Dermis blood vessel endothelial cell (primary cell): Measurements from ENCODE around the gene PCBD1. TPM values are rescaled to one million over a fixed set of nuclear protein-coding genes. Genes with fewer than 3 reads are reported as not detected.
"Not testable (repeated sequence)": the region's sequence is repeated elsewhere in the genome, so short reads cannot be mapped to it uniquely, and the experiment has no call there.

Experiments
- DNase-seq: peaks from one replicate; pipeline ENCODE4 v3.0.0; 2010
- total RNA-seq: library from RNA; depleted of rRNA; stranded (reverse); fragments of >200 nt; gene quantifications from 2 replicates; pipeline ENCODE4 v1.2.3, GENCODE V29; 2014

Gene PCBD1
- total RNA-seq, 1 donor from 2014 or later = 57.3 TPM

DNA sequence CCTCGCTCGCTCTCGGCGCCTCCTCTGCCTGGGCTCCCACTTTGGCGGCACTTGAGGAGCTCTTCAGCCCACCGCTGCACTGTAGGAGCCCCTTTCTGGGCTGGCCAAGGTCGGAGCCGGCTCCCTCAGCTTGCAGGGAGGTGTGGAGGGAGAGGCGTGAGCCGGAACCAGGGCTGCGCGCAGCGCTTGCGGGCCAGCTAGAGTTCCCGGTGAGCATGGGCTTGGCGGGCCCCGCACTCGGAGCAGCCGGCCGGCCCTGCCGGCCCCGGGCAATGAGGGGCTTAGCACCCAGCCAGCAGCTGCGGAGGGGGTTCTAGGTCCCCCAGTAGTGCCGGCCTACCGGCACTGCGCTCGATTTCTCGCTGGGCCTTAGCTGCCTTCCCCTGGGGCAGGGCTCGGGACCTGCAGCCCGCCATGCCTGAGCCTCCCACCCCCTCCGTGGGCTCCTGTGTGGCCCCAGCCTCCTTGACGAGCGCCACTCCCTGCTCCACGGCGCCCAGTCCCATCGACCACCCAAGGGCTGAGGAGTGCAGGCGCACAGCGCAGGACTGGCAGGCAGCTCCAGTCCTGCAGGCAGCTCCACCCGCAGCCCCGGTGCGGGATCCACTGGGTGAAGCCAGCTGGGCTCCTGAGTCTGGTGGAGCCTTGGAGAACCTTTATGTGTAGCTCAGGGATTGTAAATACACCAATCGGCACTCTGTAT, 26.7 kb downstream of the PCBD1 start:
- not testable (repeated sequence) for DNase-seq

DNA sequence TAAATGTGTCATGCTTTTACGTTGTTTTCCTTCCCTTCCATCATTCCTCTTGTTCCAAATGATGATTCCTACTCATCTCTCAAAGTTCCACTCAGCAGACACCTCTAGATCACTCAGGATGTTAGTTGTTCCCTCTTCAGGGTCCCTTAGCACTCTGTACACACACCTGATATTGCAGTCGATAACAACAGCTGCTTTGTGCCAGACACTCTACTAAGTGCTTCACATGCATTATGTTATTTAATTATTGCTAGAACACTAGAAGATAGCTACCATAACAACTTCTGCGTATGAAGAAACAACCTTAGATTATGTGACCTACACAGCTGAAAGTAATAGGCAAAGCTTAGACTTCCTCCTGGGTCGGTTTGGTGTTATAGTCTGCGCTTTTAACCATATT, 29.6 kb downstream of the PCBD1 start:
- DNase-seq = no peak

DNA sequence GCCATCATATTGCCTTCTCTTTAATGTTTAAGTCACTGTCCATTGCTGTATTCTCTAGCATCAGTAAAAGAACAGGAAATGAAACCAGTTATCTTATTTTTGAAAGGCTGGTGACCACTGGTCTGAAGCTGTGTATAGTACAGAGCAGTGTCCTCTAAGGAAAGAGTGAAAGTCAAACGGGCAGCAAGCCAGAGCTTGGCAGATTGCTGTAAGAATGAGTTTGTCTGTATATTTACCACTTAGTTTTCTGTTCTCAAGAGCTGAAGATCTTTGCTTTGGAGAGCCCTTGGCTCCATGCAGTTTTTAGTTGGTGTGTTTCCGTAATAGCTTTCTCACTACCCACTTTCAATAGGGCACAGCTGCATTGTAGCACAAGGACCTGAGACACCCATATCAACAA, 31.9 kb downstream of the PCBD1 start:
- DNase-seq = no peak

DNA sequence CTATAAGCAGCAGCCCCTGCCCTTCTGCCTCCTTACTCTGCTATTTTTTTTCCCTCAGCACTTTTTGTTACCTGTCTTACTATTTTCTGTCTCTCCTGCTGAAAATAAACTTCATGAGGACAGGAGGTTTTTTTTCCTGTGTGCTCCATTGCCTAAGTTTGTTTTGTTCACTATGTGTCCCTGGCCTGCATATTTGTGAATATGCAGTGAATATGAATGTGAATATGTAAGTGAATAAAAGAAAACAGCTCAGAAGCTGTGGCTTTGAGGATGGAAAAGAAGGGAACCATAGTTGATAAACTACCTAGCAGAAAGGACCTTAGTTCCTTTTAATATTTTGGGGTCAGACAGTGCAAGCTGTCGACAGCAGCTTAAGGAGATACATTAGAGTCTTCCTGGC, 34.9 kb downstream of the PCBD1 start:
- DNase-seq = no peak

DNA sequence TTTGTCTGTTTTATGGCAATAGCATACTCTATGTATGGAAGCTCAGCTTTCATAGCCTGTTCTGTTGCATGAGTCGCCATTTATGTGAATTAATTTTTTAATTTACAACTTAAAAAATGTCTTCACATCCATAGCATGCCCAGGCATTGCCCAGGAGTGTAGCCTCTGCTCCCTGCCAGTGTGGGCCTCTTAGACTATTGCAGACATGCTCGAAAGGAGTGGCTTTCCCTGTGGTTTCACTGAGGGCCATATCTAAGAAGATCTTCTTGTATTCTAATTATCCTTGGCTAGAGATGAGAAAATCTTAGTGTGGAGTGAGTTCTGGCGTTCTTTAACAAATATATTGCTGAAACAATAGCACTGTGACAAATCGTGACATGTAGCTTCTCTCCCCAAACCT, 35.3 kb downstream of the PCBD1 start:
- no peak for DNase-seq

DNA sequence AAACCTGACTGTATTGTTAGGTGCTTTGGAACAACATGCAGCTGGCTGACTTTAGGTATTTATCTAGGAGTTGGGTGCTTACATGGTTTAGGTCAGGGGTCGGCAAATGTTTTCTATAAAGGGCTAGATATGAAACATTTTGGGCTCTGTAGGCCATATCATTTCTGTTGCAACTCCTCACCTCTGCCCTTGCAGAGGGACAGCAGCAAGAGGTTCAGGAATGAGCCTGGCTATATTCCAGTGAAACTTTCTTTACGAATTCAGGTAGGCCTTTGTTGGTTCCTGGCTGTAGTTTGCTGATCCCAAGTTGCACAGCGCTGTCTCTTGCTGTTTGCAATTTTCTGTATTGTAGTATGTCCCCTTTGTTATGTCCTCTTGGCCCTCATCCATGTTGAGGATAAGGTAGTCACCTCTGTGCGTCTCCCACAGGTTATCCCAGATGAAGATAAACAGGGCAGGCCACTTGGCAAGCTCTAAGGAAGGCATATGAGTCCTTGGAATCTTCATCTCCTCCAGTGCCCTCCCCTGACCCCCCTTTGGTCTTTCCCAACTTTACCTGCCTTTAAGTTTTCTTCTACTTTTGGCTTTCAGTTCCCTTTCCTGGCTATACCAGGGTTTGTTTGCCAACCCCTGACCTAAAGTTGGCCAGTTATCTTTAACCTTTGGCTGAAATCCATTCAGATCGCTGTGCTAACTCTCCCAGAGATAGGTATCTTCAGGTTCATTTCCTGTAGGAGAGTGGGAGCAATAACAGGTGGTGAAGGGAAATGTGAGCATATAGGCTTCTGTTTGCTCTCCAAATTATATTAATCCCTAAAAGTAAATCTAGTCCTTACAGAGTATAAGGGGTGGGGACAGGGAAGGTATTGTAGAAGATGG, 36.5 kb downstream of the PCBD1 start:
- no peak for DNase-seq

DNA sequence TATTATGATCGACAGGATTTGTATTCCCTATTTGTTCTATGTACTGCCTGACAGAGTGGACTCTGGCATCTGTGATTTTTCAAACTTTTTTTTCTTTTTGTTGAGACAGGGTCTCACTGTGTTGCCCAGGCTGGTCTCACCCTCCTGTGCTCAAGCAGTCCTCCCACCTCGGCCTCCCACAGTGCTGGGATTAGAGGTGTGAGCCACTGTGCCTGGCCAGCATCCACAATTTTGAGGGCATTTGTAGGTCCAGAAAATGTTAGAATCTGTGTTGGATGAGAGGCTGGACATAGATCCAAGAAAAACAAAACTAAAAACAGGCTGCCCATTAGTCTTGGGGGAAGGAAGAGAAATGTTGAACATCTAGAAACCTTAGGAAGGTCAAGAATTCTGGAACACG, 38.3 kb downstream of the PCBD1 start:
- DNase-seq = no peak

DNA sequence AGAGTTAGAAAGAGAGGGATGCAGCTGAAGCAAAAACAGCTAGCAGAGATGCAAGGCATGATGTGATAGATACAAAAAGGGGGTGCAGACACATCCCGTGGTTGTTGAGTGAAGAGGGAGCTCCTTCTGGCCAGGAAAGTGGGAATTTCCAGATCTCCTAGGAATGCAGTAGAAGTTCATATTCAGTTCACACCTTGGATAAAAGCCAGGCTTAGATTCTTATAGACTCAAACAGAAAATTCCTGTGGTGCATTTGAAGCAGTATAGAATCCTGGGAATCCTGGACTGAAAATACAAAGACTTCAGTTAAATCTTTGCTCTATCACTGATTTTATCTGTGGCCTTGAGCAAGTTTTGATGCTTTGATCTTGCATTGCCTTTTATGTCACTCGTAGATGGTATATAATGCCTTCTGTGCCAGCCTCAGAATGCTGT, 38.8 kb downstream of the PCBD1 start:
- peak; percentile 57 for DNase-seq

DNA sequence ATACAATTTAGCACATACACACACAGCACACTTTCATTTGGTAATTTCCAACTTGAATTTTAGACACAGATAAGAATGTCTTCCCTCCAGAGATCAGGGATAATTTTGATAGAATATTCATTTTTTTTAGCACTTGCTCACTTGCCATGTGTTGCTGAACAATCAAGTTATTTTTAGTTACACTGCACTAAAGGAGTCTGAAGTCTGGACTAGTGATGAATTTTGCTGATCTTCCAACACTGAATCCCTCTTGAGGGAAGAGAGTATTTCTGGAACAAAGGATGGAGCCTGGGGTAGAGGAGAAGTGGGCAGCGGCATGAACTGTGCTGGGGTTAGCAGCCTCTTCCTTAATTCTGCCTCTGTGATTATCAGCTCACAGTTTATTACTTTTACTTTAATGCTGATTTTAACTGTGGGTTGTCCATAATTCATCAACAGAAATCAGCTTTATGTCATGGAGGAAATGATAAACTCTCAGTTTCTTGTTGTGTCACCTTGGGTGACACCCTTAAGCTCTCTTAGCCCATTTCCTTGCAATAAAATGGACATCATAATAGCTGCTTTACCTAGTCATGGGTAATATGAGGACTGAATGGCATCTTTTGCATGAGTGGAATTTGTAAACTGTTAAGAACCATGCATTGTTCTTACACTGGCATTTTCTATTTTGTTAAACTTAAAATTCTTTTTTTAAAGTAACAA, 40.6 kb downstream of the PCBD1 start:
- no peak for DNase-seq

DNA sequence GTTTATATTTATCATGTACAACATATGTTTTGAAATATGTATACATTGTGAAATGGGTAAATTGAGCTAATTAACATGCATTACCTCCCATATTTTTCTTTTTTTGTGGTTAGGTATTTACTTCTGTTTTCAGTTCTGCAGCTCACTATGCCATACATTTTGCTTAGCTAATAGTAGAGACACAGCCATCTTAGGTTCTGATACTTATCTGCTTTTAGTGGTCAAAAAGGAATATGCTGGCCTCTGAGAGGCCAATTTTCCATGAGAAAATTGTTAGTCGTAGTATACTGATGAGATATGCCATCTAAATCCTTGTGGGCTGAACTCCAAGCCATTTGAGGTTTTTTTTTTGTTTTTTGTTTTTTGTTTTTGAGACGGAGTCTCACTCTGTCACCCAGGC, 41.6 kb downstream of the PCBD1 start:
- DNase-seq = no peak

DNA sequence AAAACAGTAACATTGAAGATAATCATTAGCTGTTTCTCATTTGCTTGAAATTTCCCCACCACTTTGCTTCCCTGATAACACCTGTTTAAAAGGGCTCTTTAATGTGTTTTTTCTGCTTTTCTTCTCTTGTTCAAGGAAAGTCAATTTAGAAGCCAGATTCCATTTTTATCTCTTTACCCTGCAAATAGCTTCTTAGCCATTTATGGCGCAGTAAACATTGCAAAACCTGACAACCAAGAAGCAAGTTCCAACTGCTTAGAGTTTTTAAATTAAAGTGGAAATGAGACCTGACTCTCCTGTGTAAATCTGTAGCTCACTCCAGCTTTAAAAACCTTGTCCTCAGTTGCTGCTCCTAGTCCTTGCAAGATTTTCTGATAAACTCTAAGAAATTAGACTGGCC, 42.5 kb downstream of the PCBD1 start:
- DNase-seq = no peak

DNA sequence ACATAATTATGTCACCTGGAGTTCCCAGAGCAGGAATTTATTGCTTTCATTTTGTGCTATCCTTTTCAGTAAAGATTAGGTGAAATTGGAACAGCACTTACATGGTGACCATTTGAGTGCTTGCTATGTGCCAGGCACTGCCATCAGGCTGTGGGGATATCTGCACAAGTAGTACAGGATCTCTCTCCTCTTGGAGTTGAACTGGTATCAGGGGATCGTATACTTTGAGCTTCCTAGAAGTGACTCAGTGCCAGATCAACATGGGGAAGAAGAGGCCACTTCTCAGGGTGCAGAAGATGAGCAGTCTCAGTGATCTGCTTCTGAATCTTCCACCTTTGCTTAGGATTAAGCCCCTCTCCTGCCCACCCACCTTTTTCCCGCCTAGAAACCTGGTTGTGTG, 43.1 kb downstream of the PCBD1 start:
- DNase-seq = no peak

DNA sequence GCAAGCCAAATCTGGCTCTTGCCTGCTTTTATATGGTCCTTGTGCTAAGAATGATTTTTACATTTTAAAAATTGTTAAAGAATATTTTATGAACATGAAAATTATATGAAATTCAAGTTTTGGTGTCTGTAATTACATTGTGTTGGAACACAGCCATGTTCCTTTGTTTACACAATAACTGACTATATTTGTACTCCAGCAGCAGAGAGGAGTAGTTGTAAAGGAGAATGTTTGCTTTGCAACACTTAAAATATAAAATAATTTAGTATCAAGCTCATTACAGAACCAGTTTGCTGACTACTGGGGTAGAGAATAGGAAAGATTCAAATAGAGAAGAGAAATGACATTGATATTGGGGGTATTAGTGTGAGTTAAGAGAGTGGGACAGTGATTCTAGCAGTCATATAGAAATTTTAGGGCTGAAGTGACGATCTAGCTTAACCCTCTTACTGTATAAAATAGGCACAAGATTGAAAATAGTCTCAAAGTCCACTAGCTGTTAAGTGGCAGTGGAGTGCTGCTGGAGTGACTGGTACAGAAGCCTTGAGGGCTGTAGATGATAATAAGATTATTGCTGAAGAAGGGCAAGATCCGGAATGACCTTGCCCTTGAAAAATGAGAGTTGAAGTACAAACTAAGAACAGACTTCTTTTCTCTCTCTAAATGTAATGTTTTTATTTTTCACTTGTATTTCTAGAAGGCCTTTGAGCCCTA, 44.4 kb downstream of the PCBD1 start:
- DNase-seq = no peak

DNA sequence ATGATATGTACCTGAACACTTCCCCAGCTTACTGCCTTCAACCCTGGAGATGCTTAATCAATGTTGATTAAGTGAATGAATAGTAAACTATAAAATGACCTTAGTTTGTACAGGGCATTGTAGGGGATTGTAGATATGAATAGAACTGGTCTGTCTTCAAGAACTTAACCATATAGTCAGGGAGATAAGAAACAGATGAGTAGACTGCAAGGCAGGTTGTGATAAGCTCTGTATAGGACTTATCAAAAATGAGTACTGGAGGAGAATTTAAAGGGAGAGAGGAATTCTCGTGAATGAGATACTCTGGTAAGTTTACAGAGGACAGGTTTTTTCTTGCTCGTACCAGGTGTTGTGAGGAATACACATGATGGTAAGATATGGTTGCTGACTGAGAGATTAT, 45.0 kb downstream of the PCBD1 start:
- DNase-seq = no peak

DNA sequence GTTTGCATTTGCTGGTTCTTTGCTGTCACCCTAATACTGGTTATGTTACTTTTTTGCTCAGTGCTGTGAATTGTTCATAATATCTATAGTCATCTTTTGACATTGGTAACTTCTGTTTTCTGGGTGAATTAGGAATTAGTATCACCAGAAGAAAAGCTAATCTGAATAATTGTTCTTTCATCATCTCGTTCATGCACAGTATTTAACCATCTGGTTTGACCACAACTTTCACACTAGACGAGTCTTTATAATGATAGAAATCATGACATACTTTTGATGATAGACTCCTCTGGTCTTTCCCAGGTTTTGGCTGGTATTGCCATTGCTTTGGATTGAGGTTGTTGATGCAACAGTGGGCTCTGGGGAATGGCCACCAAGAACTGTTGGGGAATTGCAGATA, 47.5 kb downstream of the PCBD1 start:
- DNase-seq = no peak

DNA sequence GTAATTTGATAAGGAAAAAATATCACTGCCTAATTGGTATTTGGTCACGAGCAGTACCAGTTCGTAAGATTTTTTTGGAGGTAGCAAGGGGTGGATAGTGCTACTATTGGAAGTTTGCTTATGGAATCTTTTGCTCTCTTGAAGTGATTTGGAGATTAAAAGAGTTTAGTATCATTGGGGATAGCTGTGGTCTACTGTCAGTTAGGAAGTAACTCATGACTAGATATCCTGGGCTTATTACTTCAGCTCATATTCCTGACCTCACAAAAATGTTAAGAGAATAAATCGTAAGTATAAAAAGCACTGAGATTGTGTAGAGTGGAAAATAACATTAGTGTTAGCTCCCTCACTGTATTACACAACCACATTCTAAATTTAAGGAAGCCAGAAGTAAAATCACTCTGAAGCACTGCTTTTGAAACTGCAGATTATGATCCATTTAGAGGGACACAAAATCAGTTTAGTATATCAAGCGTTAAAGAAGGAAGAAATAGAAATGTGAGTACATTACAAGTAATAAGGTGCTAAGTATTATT, 50.0 kb downstream of the PCBD1 start:
- no peak for DNase-seq

DNA sequence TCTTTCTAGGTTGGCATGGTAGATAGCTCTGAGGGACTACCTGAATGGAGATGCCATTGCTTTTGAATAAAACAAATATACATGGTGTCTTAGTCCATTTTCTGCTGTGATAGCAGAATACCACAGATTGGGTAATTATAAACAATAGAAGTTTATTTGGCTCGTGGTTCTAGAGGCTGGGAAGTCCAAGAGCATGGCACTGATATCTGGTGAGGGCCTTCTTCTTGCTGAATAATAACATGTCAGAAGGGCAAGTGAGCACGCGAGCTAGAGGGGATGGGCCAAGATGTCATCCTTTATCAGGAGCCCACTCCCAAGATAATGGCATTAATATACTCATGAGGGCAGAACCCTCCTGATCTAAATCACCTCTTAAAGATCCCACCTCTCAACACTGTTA, 50.7 kb downstream of the PCBD1 start:
- no peak for DNase-seq

DNA sequence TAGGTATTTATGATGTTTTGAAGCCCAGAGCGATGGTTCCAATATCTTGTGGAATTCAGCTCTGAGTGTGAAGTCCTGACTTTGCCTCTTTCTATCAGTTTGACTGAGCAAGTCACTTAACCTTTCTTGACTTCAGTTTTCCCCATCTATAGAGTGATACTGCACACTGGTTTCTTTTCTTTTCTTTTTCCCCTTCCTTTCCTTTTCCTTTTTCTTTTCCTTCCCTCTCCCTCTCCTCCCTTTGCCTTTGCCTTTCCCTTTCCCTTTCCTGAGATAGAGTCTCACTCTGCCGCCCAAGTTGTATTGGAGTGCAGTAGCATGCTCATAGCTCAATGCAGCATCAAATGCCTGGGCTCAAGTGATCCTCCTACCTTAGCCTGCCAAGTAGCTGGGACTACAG, 52.0 kb downstream of the PCBD1 start:
- DNase-seq = no peak

DNA sequence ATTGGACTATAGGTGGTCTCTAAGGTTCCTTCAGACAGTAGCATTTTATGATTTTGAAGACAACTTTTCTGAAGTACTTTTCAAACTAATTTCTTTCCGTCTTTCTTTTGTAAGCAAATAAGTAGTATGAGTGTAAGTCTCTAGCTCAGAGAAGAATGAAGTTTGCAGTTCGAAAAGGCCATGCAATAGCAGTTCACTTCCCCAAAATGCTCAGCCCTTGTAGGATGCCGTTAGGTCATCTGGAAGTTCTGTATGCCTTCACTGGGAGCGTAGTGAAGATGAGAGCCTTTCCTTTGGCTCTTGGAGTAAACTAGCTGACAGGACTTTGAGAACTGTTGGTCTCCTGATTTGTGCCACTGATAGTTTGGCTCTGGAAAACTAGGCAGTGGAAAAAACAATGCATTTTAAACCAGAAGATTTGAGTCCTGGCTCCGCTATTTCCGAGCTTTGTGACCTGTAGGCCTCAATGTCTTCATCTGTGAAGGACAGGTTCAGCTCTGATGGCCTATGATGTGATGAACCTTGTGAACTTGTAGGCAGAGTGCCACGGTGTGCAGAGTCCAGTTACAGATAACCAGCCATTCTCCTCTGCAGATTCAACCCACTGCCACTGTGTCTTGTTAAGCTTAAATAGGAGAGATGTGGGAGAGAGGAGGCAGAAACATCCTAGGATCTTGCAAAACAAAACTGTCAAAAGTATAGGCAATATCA, 53.8 kb downstream of the PCBD1 start:
- DNase-seq = no peak

DNA sequence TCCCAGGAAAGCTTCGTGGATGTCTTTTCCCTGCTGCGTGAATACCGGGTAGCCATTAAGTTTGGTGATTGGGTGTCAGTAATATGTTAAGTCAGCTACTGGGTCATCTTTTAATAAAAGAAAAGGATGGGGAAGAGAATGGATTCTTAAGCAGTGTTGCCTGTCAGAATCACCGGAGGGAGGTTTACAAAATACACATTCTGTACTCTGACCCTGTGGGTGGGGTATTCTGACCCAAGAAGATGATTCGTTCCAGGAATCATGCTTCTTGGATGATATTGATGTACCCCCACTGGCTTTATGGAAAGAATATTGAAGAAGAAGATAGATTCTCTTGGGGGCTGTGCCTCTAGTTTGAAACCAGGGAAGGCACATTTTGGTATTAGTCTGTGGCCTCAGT, 54.3 kb downstream of the PCBD1 start:
- no peak for DNase-seq

DNA sequence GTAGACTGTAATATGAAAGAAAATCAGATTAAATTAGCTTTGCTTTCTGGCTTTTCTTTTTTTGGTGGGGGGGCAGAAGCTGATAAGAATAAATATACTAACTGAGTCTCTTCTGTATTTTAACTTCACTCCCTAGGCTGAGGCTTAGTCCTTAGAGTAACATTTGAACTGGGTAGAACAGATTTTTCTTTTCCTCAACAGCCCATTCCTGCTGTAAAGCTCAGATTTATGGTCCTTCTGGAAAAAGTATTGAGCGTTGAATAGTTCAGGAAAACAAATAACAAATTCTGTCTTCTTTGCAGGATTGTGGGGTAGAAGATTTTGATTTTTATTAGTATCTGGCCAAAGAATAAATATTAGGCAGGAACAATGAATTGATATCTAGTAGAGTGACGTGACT, 54.8 kb downstream of the PCBD1 start:
- DNase-seq = no peak
